Vagina (tissue), 2 donors: ENCODE results near the gene VPS13C.

Experiments
- CTCF ChIP-seq, 3 experiments: fragments of 450-650 bp in 2 of 3; fragments of 200-600 bp in 1 of 3; sonication (generic) in 1 of 3; IDR thresholded peaks; one replicate each; pipeline ENCODE4 v1.5.1; 2017 to 2019; ENCODE audit warnings: antibody characterized with exemption in 3 of 3, mild to moderate bottlenecking in 2 of 3, moderate library complexity in 2 of 3
- POLR2A ChIP-seq, 2 donors: fragments of 450-650 bp; IDR thresholded peaks; one replicate each; pipeline ENCODE4 v1.6.1; 2017; ENCODE audit warnings: antibody characterized with exemption in 2 of 2, mild to moderate bottlenecking in 2 of 2, moderate library complexity in 2 of 2

DNA sequence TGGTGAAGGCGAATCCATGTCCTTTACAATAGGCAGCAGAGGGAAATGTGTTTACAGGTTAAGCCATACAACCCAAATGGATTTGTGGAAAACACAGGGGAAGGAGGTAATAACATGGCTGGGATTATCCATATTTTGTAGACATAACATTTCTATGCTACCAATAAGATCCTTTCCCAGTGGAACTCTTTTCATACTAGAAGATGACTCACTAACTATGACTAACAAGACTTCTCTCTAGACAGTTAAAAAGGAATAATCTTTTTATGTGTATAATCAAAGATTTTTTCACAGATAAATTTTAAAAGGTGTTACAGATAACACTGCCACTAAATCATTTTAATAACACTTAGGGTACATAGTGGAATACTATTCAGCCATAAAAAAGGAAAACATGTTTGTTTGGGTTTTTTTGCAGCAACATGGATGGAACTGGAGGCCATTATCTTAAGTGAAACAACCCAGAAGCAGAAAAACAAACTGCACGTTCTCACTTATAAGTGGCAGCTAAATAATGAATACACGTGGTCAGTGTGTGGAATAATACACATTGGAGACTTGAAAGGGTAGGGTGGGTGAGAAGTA, 39.6 kb downstream of the VPS13C start:
- TF ChIP-seq CTCF (IDR thresholded peaks at IDR 0.05) (no peak), POLR2A (IDR thresholded peaks at IDR 0.05) (no peak)
